IPS-15b (cell line): ENCODE results near the gene GPR42.

Source experiments
- H3K27me3 ChIP-seq: one replicate; pipeline ENCODE4 v1.6.1; 2013; ENCODE audit warnings: low read length; ENCODE audit not compliant: control insufficient read depth, insufficient read depth
- H3K36me3 ChIP-seq: one replicate; pipeline ENCODE4 v1.6.1; 2013; ENCODE audit warnings: low read length; ENCODE audit not compliant: control insufficient read depth, insufficient read depth
- H3K4me1 ChIP-seq: one replicate; pipeline ENCODE4 v1.6.1; 2013; ENCODE audit warnings: mild to moderate bottlenecking, low read length; ENCODE audit not compliant: control insufficient read depth, insufficient read depth
- H3K4me3 ChIP-seq: one replicate; pipeline ENCODE4 v1.5.1; 2013; ENCODE audit warnings: low read depth, low read length
- H3K9ac ChIP-seq: one replicate; pipeline ENCODE4 v1.6.1; 2013; ENCODE audit warnings: low read depth, mild to moderate bottlenecking, low read length
- H3K9me3 ChIP-seq: one replicate; pipeline ENCODE4 v1.6.1; 2013; ENCODE audit warnings: mild to moderate bottlenecking, low read length; ENCODE audit not compliant: control insufficient read depth, insufficient read depth

GPR42 gene, protein sequence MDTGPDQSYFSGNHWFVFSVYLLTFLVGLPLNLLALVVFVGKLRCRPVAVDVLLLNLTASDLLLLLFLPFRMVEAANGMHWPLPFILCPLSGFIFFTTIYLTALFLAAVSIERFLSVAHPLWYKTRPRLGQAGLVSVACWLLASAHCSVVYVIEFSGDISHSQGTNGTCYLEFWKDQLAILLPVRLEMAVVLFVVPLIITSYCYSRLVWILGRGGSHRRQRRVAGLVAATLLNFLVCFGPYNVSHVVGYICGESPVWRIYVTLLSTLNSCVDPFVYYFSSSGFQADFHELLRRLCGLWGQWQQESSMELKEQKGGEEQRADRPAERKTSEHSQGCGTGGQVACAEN

DNA sequence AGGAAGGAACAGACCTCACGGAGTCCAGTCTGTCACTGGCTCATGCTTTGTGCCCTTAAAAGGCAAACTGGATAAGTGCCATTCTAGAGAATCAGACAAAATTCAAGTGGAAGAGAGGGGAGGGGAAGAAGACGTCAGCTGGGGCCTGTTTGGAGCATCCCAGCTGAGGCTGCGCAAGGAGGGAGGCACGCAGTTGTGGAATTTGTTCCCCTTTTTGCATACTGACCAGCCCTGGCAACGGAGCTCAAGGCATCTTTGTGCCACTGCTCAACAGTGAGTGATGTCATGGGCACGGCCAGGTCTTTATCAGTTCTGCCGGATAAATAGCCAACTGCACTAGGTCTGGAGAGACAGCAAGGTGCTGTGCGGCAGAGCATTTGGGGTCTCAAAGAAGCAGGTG lies at the start of gene GPR42:
GPR42 (plus strand) TSS at position 347 of the 400 bp plus-strand sequence. CDS start 292 bp downstream, outside the sequence.
- Histone ChIP-seq H3K9ac (no peak within 1 kb of the TSS), H3K4me1 (no peaks in the 10 kb centered on the region), H3K9me3 (no peaks in the 10 kb centered on the region), H3K27me3 (no peaks in the 10 kb centered on the region), H3K4me3 (no peak within 1 kb of the TSS), H3K36me3 (no peaks in the 10 kb centered on the region)

DNA sequence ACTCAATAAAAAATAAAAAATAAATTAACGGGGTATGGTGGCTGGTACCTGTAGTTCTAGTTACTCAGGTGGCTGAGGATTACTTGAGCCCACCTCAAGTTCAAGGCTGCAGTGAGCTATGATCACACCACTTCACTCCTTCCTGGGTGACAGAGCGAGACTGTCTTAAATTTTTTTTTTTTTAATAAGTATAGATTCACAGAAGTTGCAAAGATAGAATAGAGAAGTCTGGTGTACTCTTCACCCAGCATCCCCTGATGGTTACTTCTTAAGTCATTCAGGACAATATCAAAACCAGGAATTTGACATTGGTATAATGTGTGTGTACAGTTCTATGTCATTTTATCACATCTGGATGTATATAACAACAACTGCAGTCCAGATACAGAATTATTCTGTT lies 49.6 kb upstream of the GPR42 start:
- no peak overlapping the region for H3K4me3 ChIP-seq
- H3K9ac ChIP-seq = no peak overlapping the region
- peaks cover 4% of the 10 kb centered on the region for H3K9me3 ChIP-seq
- H3K36me3 ChIP-seq = no peaks in the 10 kb centered on the region
- H3K27me3 ChIP-seq = no peaks in the 10 kb centered on the region
- no peaks in the 10 kb centered on the region for H3K4me1 ChIP-seq

DNA sequence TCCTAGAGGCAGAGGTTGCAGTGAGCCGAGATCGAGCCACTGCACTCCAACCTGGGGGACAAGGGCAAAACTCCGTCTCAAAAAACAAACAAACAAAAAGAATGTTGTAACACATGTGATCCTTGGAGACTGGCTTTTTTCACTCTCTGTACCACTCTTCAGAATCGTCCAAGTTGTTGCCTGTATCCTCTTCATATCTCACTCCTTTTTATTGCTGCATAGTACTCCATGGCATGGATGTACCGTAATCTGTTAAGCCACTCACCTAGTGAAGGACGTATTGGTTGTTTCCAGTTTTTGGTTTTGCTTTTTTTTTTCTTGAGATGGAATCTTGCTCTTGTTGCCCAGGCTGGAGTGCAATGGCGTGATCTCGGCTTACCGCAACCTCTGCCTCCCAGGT lies 48.9 kb upstream of the GPR42 start:
- peaks cover 4% of the 10 kb centered on the region for H3K9me3 ChIP-seq
- H3K4me3 ChIP-seq = no peak overlapping the region
- no peaks in the 10 kb centered on the region for H3K27me3 ChIP-seq
- no peaks in the 10 kb centered on the region for H3K4me1 ChIP-seq
- no peak overlapping the region for H3K9ac ChIP-seq
- H3K36me3 ChIP-seq = no peaks in the 10 kb centered on the region

DNA sequence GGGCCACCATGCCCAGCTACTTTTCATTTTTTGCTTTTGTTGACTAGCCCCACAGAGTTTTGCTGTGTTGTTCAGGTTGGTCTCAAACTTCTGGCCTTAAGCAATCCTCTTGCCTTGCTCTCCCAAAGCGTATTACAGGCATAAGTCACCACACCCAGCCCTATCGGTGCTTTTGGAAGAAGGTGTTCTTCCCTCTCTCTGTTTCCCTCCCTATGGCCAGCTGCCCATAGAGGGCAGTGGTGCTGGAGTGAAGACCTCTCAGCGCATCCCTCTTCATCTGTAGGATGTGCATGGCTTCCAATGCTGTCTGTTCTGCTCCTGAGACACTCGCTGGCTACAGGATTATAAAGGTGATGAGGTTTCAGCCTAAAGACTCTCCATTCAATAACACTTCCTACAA lies 43.2 kb upstream of the GPR42 start:
- H3K9me3 ChIP-seq = no peaks in the 10 kb centered on the region
- H3K36me3 ChIP-seq = no peaks in the 10 kb centered on the region
- no peak overlapping the region for H3K9ac ChIP-seq
- no peak overlapping the region for H3K4me3 ChIP-seq
- H3K27me3 ChIP-seq = no peaks in the 10 kb centered on the region
- H3K4me1 ChIP-seq = no peaks in the 10 kb centered on the region

DNA sequence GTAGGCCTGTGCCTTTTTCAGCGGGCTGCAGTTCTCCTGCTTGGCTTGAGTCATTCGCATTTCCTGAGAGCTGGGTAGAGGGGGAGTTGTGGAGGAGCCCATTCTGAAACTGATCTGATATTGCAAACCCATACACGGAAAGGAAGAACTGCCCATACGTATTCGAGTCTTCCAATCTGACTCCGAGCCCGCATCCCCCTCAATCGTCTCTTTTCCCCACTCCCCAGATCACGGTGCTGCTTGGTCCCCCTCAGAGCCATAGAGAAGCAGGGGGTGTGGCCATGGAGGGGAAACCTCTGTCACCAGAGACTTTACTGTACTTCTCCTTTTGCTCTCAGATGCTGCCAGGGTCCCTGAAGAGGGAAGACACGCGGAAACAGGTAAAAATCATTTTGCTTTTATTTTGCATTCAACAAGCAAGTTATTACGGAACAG lies 42.0 kb upstream of the GPR42 start, which contains the start of gene CD22:
CD22 (plus strand) TSS at position 337 of the 435 bp plus-strand sequence. CDS start 2,854 bp downstream, outside the sequence.
- Histone ChIP-seq H3K27me3 (no peaks in the 10 kb centered on the region), H3K4me3 (no peak within 1 kb of the TSS), H3K9me3 (no peaks in the 10 kb centered on the region), H3K4me1 (no peaks in the 10 kb centered on the region), H3K36me3 (no peaks in the 10 kb centered on the region), H3K9ac (no peak within 1 kb of the TSS)

DNA sequence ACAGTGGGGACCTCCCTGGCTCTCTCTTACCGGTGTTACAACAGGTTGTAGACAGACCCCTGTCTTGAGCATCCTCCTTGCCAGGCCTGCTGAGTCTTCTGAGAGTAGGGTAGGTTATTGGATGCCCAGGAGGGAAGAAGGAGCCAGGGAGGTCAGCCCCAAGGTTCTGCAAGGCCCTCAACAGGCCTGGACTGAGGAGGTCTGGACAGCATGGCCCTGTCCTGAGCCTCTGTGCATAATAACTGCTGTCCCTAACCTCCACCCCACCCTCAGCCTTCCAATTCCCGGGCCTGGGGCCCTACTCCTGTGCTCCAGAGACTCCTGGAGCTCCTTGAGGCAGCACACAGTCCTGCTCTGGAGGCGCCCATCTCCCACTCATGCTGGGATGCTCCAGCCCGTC lies 41.5 kb upstream of the GPR42 start:
- Histone ChIP-seq H3K36me3 (no peaks in the 10 kb centered on the region), H3K4me3 (no peak overlapping the region), H3K4me1 (no peaks in the 10 kb centered on the region), H3K27me3 (no peaks in the 10 kb centered on the region), H3K9me3 (no peaks in the 10 kb centered on the region), H3K9ac (no peak overlapping the region)

DNA sequence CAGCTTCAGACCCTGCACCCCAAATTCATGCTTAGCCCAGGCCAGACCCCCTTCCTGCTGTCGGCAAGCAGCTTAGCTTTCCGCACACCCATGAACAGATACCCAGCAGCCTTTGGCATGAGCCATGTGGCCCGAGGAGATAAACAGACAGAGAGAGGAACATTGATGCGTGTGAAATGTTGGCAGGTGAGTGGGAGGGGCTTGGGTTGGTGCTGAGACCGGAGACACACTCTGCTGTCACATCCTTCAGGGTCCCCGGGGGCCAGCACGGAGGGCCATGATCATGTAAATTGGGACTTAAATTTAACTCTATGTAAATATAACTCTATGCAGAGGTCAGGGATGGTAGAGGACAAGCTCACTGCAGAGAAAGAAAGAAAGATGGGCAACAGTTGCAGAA lies 40.4 kb upstream of the GPR42 start:
- H3K4me3 ChIP-seq = no peak overlapping the region
- no peaks in the 10 kb centered on the region for H3K4me1 ChIP-seq
- H3K9me3 ChIP-seq = no peaks in the 10 kb centered on the region
- H3K27me3 ChIP-seq = no peaks in the 10 kb centered on the region
- H3K36me3 ChIP-seq = no peaks in the 10 kb centered on the region
- H3K9ac ChIP-seq = no peak overlapping the region

DNA sequence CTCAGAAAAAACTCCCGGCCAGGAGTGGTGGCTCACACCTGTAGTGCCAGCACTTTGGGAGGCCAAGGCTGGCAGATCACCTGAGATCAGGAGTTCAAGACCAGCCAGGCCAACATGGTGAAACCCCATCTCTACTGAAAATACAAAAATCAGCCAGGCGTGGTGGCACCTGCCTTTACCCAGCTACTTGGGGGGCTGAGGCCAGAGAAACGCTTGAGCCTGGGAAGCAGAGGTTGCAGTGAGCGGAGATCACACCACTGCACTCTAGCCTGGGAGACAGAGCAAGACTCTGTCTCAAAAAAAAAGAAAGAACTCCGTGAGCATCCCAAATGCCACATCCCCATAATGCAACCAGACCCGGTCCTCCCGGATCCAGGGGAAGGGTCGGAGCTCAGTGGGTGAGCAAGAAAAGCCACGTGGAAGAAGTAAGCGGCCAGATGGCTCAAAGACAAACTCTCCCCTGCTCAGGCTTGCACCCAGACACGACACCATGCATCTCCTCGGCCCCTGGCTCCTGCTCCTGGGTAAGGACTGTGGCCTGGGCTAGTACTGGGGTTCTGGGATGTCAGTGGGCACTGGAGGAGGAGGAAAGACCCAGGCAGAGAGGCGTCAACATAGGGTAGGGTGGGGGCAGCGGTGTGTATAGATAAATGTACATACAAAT lies 39.2 kb upstream of the GPR42 start:
- Histone ChIP-seq H3K4me1 (no peaks in the 10 kb centered on the region), H3K9me3 (no peaks in the 10 kb centered on the region), H3K9ac (no peak overlapping the region), H3K27me3 (no peaks in the 10 kb centered on the region), H3K36me3 (no peaks in the 10 kb centered on the region), H3K4me3 (no peak overlapping the region)

DNA sequence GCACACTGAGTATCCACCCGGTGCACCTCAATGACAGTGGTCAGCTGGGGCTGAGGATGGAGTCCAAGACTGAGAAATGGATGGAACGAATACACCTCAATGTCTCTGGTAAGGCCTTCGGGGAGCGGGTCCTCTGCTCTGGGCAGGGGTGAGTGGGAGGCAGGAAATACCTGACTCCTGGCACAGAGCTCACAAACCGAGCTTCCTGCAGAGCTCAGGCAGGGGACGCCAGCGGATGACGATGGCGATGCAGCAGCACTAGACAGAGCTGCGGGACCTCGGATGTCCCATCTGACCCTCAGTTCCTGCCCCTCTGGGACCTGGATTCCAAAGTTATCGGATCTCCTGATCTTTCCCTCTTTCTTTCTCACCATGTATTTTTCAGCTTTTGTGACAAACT lies 38.1 kb upstream of the GPR42 start:
- Histone ChIP-seq H3K9ac (no peak overlapping the region), H3K4me3 (no peak overlapping the region), H3K4me1 (no peaks in the 10 kb centered on the region)

DNA sequence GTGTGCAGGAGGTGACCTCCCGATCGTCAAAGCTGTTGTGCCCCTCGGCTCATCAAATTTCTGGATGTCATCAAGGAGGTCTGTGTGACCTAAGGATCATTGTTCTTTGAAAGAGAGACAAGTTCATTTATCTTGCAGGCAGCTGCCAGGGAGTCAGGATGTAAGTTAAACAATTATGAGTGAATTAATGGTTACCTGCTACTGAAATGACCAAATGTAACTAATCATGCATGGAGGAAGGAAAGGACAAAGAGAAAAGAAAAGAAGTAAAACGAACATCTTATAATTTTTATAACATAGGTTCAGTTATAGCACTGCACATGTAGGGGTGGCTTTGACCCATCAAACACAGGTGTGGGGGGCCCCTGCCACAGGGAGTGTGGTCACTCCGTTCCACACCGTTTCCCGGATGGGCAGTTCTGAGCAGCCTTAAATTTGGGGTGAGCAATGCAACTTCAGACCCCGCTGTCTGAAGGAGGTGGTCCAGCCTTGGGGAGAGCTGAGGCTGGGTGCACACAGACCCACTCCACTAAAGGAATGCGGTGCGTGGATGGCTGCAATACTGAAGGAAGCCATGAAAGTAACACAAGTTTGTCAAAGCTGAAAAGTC lies 36.6 kb upstream of the GPR42 start:
- no peaks in the 10 kb centered on the region for H3K36me3 ChIP-seq
- no peaks in the 10 kb centered on the region for H3K9me3 ChIP-seq
- H3K4me1 ChIP-seq = no peaks in the 10 kb centered on the region
- no peak overlapping the region for H3K9ac ChIP-seq
- no peak overlapping the region for H3K4me3 ChIP-seq
- H3K27me3 ChIP-seq = no peaks in the 10 kb centered on the region

More for the DNA sequence above, 38.1 kb upstream of the GPR42 start:
- no peaks in the 10 kb centered on the region for H3K36me3 ChIP-seq
- H3K27me3 ChIP-seq = no peaks in the 10 kb centered on the region
- no peaks in the 10 kb centered on the region for H3K9me3 ChIP-seq

DNA sequence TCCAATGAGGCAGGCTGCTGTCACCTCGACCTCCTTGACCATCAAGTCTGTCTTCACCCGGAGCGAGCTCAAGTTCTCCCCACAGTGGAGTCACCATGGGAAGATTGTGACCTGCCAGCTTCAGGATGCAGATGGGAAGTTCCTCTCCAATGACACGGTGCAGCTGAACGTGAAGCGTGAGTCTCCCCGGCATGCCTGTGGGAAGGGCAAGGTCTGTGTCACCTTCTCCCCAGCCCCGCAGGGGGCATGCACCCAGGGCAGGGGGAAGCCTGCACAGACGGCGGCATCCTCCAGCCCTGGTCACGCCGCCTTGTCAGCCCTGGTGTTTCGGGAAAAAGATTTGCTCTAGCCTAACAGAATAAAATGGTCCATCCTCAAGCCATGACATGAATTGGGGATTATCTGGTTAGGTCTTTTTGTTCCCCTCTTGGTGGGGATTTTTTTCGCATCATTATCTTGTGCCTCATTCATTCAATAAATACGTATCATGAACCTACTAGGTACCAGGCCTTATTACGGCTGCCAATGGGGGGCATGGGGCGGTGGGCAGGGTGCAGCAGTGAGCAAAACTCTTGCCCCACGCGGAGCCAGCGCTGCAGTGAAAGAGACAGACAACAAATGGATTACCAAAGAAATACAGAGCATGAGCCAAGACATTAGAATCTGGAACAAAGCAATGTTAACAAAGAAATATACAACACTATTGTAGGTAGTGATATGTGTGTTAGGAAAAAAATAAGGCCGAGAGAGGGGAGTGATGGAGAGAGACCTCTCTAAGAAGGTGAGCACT lies 34.5 kb upstream of the GPR42 start:
- Histone ChIP-seq H3K27me3 (no peaks in the 10 kb centered on the region), H3K9ac (no peak overlapping the region), H3K36me3 (no peaks in the 10 kb centered on the region), H3K9me3 (no peaks in the 10 kb centered on the region), H3K4me1 (no peaks in the 10 kb centered on the region), H3K4me3 (no peak overlapping the region)
